ENCODE data around the gene TBC1D10A.

- TF ChIP-seq, protein P1, sequence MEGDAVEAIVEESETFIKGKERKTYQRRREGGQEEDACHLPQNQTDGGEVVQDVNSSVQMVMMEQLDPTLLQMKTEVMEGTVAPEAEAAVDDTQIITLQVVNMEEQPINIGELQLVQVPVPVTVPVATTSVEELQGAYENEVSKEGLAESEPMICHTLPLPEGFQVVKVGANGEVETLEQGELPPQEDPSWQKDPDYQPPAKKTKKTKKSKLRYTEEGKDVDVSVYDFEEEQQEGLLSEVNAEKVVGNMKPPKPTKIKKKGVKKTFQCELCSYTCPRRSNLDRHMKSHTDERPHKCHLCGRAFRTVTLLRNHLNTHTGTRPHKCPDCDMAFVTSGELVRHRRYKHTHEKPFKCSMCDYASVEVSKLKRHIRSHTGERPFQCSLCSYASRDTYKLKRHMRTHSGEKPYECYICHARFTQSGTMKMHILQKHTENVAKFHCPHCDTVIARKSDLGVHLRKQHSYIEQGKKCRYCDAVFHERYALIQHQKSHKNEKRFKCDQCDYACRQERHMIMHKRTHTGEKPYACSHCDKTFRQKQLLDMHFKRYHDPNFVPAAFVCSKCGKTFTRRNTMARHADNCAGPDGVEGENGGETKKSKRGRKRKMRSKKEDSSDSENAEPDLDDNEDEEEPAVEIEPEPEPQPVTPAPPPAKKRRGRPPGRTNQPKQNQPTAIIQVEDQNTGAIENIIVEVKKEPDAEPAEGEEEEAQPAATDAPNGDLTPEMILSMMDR (tag by site-specific recombination; IDR thresholded peaks at IDR 0.05) = no peak
- TF ChIP-seq MYNN (tag by site-specific recombination; IDR thresholded peaks at IDR 0.05; ENCODE audit: borderline replicate concordance) = no peak
- no peak for TF ChIP-seq ZNF513 (tag by site-specific recombination; IDR thresholded peaks at IDR 0.05)
- TF ChIP-seq, protein P2, sequence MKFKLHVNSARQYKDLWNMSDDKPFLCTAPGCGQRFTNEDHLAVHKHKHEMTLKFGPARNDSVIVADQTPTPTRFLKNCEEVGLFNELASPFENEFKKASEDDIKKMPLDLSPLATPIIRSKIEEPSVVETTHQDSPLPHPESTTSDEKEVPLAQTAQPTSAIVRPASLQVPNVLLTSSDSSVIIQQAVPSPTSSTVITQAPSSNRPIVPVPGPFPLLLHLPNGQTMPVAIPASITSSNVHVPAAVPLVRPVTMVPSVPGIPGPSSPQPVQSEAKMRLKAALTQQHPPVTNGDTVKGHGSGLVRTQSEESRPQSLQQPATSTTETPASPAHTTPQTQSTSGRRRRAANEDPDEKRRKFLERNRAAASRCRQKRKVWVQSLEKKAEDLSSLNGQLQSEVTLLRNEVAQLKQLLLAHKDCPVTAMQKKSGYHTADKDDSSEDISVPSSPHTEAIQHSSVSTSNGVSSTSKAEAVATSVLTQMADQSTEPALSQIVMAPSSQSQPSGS (tag by site-specific recombination; IDR thresholded peaks at IDR 0.05; ENCODE audit: low read depth) = no peak
Measured at GRCh38 chr22:30297276-30297990, 29.3 kb downstream of the TBC1D10A start.
